Measurements from ENCODE around the gene ZNF547.

ZNF547 gene

GRCh38 chr19:57362997-57363687 lies at the start of gene ZNF547, which contains the start of gene TRAPPC2B:
Gene ZNF547 (plus strand): TSS chr19:57363551. CDS start chr19:57368556, 5,005 bp downstream.
Gene TRAPPC2B (plus strand): TSS chr19:57363551. CDS start chr19:57364834, 1,283 bp downstream.
- peak within 1 kb of the TSS; percentile 67 for H3K9ac ChIP-seq (ENCODE audit: low read length)
- H3K9me3 ChIP-seq (ENCODE audit: control insufficient read depth, insufficient read depth, low read depth, low read length) = no peaks in the 10 kb centered on the region
- peak within 1 kb of the TSS; percentile 43 for H3K27ac ChIP-seq (ENCODE audit: low read depth, low read length)
- peaks cover 2% of the 10 kb centered on the region; the same call in 1 of the 2 replicates for H3K4me1 ChIP-seq (ENCODE audit: control insufficient read depth, insufficient read depth, low read length)
- peak within 1 kb of the TSS; percentile 65 for H3K4me3 ChIP-seq (ENCODE audit: low read depth, low read length)
- peaks cover 8% of the 10 kb centered on the region for H3K36me3 ChIP-seq (ENCODE audit: control insufficient read depth, insufficient read depth, low read length)
- H3K27me3 ChIP-seq (ENCODE audit: control insufficient read depth, insufficient read depth, low read length) = no peaks in the 10 kb centered on the region

- H3K9me3 ChIP-seq (ENCODE audit: control insufficient read depth, insufficient read depth, low read depth, low read length) = no peaks in the 10 kb centered on the region
- no peaks in the 10 kb centered on the region for H3K4me1 ChIP-seq (ENCODE audit: control insufficient read depth, insufficient read depth, low read length)
- peaks cover 53% of the 10 kb centered on the region for H3K27me3 ChIP-seq (ENCODE audit: control insufficient read depth, insufficient read depth, low read length)
- H3K36me3 ChIP-seq (ENCODE audit: control insufficient read depth, insufficient read depth, low read length) = no peaks in the 10 kb centered on the region
- H3K9ac ChIP-seq (ENCODE audit: low read length) = no peak overlapping the region
- no peak overlapping the region for H3K27ac ChIP-seq (ENCODE audit: low read depth, low read length)
- H3K4me3 ChIP-seq (ENCODE audit: low read depth, low read length) = no peak overlapping the region
These were observed 49.2 kb upstream of the ZNF547 start for GRCh38 chr19:57314146-57314545.

- no peaks in the 10 kb centered on the region for H3K9me3 ChIP-seq (ENCODE audit: control insufficient read depth, insufficient read depth, low read depth, low read length)
- H3K9ac ChIP-seq (ENCODE audit: low read length) = no peak overlapping the region
- no peak overlapping the region for H3K27ac ChIP-seq (ENCODE audit: low read depth, low read length)
- H3K4me3 ChIP-seq (ENCODE audit: low read depth, low read length) = peak overlapping the region; percentile 47; the same call in 1 of the 2 replicates
- H3K27me3 ChIP-seq (ENCODE audit: control insufficient read depth, insufficient read depth, low read length) = peaks cover 48% of the 10 kb centered on the region
- no peaks in the 10 kb centered on the region for H3K36me3 ChIP-seq (ENCODE audit: control insufficient read depth, insufficient read depth, low read length)
- peaks cover 4% of the 10 kb centered on the region; the same call in 1 of the 2 replicates for H3K4me1 ChIP-seq (ENCODE audit: control insufficient read depth, insufficient read depth, low read length)
These were observed 45.8 kb upstream of the ZNF547 start for GRCh38 chr19:57317503-57317902.

- no peaks in the 10 kb centered on the region for H3K9me3 ChIP-seq (ENCODE audit: control insufficient read depth, insufficient read depth, low read depth, low read length)
- H3K36me3 ChIP-seq (ENCODE audit: control insufficient read depth, insufficient read depth, low read length) = peaks cover 15% of the 10 kb centered on the region
- peak overlapping the region; percentile 24 for H3K9ac ChIP-seq (ENCODE audit: low read length)
- peaks cover 35% of the 10 kb centered on the region for H3K27me3 ChIP-seq (ENCODE audit: control insufficient read depth, insufficient read depth, low read length)
- peaks cover 4% of the 10 kb centered on the region; the same call in 1 of the 2 replicates for H3K4me1 ChIP-seq (ENCODE audit: control insufficient read depth, insufficient read depth, low read length)
- H3K4me3 ChIP-seq (ENCODE audit: low read depth, low read length) = peak overlapping the region; percentile 90
- H3K27ac ChIP-seq (ENCODE audit: low read depth, low read length) = no peak overlapping the region
These were observed 43.5 kb upstream of the ZNF547 start for GRCh38 chr19:57319869-57320179.

- H3K9ac ChIP-seq (ENCODE audit: low read length) = peak within 1 kb of the TSS; percentile 88
- peaks cover 4% of the 10 kb centered on the region; the same call in 1 of the 2 replicates for H3K4me1 ChIP-seq (ENCODE audit: control insufficient read depth, insufficient read depth, low read length)
- H3K27me3 ChIP-seq (ENCODE audit: control insufficient read depth, insufficient read depth, low read length) = peaks cover 29% of the 10 kb centered on the region
- peak within 1 kb of the TSS; percentile 90 for H3K4me3 ChIP-seq (ENCODE audit: low read depth, low read length)
- no peaks in the 10 kb centered on the region for H3K9me3 ChIP-seq (ENCODE audit: control insufficient read depth, insufficient read depth, low read depth, low read length)
- H3K27ac ChIP-seq (ENCODE audit: low read depth, low read length) = peak within 1 kb of the TSS; percentile 46; the same call in 1 of the 2 replicates
- peaks cover 21% of the 10 kb centered on the region for H3K36me3 ChIP-seq (ENCODE audit: control insufficient read depth, insufficient read depth, low read length)
These were observed 42.9 kb upstream of the ZNF547 start, which contains the start of gene ZNF543 for GRCh38 chr19:57320180-57321084. Gene ZNF543 (plus strand): TSS chr19:57320472. CDS start chr19:57320854, 382 bp downstream.

- H3K27ac ChIP-seq (ENCODE audit: low read depth, low read length) = no peak overlapping the region
- peaks cover 4% of the 10 kb centered on the region; the same call in 1 of the 2 replicates for H3K4me1 ChIP-seq (ENCODE audit: control insufficient read depth, insufficient read depth, low read length)
- no peaks in the 10 kb centered on the region for H3K9me3 ChIP-seq (ENCODE audit: control insufficient read depth, insufficient read depth, low read depth, low read length)
- H3K9ac ChIP-seq (ENCODE audit: low read length) = peak overlapping the region; percentile 88
- peaks cover 28% of the 10 kb centered on the region for H3K36me3 ChIP-seq (ENCODE audit: control insufficient read depth, insufficient read depth, low read length)
- H3K27me3 ChIP-seq (ENCODE audit: control insufficient read depth, insufficient read depth, low read length) = peaks cover 22% of the 10 kb centered on the region
- peak overlapping the region; percentile 90 for H3K4me3 ChIP-seq (ENCODE audit: low read depth, low read length)
These were observed 42.2 kb upstream of the ZNF547 start for GRCh38 chr19:57321116-57321515.

GRCh38 chr19:57321751-57322150 lies 41.6 kb upstream of the ZNF547 start:
- Histone ChIP-seq H3K4me3 (ENCODE audit: low read depth, low read length) (peak overlapping the region; percentile 90), H3K27ac (ENCODE audit: low read depth, low read length) (no peak overlapping the region), H3K9ac (ENCODE audit: low read length) (peak overlapping the region; percentile 88), H3K27me3 (ENCODE audit: control insufficient read depth, insufficient read depth, low read length) (peaks cover 16% of the 10 kb centered on the region), H3K4me1 (ENCODE audit: control insufficient read depth, insufficient read depth, low read length) (peaks cover 4% of the 10 kb centered on the region; the same call in 1 of the 2 replicates), H3K36me3 (ENCODE audit: control insufficient read depth, insufficient read depth, low read length) (peaks cover 33% of the 10 kb centered on the region), H3K9me3 (ENCODE audit: control insufficient read depth, insufficient read depth, low read depth, low read length) (no peaks in the 10 kb centered on the region)

GRCh38 chr19:57324992-57325391 lies 38.4 kb upstream of the ZNF547 start:
- H3K27ac ChIP-seq (ENCODE audit: low read depth, low read length) = no peak overlapping the region
- H3K9me3 ChIP-seq (ENCODE audit: control insufficient read depth, insufficient read depth, low read depth, low read length) = no peaks in the 10 kb centered on the region
- no peaks in the 10 kb centered on the region for H3K27me3 ChIP-seq (ENCODE audit: control insufficient read depth, insufficient read depth, low read length)
- H3K9ac ChIP-seq (ENCODE audit: low read length) = no peak overlapping the region
- H3K36me3 ChIP-seq (ENCODE audit: control insufficient read depth, insufficient read depth, low read length) = peaks cover 63% of the 10 kb centered on the region
- H3K4me3 ChIP-seq (ENCODE audit: low read depth, low read length) = no peak overlapping the region
- H3K4me1 ChIP-seq (ENCODE audit: control insufficient read depth, insufficient read depth, low read length) = no peaks in the 10 kb centered on the region

GRCh38 chr19:57327993-57328392 lies 35.4 kb upstream of the ZNF547 start:
- no peaks in the 10 kb centered on the region for H3K4me1 ChIP-seq (ENCODE audit: control insufficient read depth, insufficient read depth, low read length)
- no peak overlapping the region for H3K9ac ChIP-seq (ENCODE audit: low read length)
- no peaks in the 10 kb centered on the region for H3K27me3 ChIP-seq (ENCODE audit: control insufficient read depth, insufficient read depth, low read length)
- no peak overlapping the region for H3K27ac ChIP-seq (ENCODE audit: low read depth, low read length)
- H3K9me3 ChIP-seq (ENCODE audit: control insufficient read depth, insufficient read depth, low read depth, low read length) = no peaks in the 10 kb centered on the region
- H3K36me3 ChIP-seq (ENCODE audit: control insufficient read depth, insufficient read depth, low read length) = peaks cover 68% of the 10 kb centered on the region
- no peak overlapping the region for H3K4me3 ChIP-seq (ENCODE audit: low read depth, low read length)

- no peak overlapping the region for H3K4me3 ChIP-seq (ENCODE audit: low read depth, low read length)
These were observed 29.2 kb upstream of the ZNF547 start for GRCh38 chr19:57334191-57334590.

GRCh38 chr19:57338877-57339276 lies 24.5 kb upstream of the ZNF547 start:
- no peaks in the 10 kb centered on the region for H3K36me3 ChIP-seq (ENCODE audit: control insufficient read depth, insufficient read depth, low read length)
- no peak overlapping the region for H3K4me3 ChIP-seq (ENCODE audit: low read depth, low read length)
- H3K9me3 ChIP-seq (ENCODE audit: control insufficient read depth, insufficient read depth, low read depth, low read length) = no peaks in the 10 kb centered on the region
- H3K9ac ChIP-seq (ENCODE audit: low read length) = no peak overlapping the region
- H3K27me3 ChIP-seq (ENCODE audit: control insufficient read depth, insufficient read depth, low read length) = no peaks in the 10 kb centered on the region
- no peaks in the 10 kb centered on the region for H3K4me1 ChIP-seq (ENCODE audit: control insufficient read depth, insufficient read depth, low read length)
- H3K27ac ChIP-seq (ENCODE audit: low read depth, low read length) = no peak overlapping the region

More at GRCh38 chr19:57334191-57334590, 29.2 kb upstream of the ZNF547 start:
- Histone ChIP-seq H3K27me3 (ENCODE audit: control insufficient read depth, insufficient read depth, low read length) (no peaks in the 10 kb centered on the region), H3K27ac (ENCODE audit: low read depth, low read length) (no peak overlapping the region), H3K4me1 (ENCODE audit: control insufficient read depth, insufficient read depth, low read length) (no peaks in the 10 kb centered on the region), H3K36me3 (ENCODE audit: control insufficient read depth, insufficient read depth, low read length) (peaks cover 11% of the 10 kb centered on the region), H3K9ac (ENCODE audit: low read length) (no peak overlapping the region), H3K9me3 (ENCODE audit: control insufficient read depth, insufficient read depth, low read depth, low read length) (no peaks in the 10 kb centered on the region)

Measured in HUES6 (cell line).